Gastroesophageal sphincter (tissue), 3 donors: Measurements from ENCODE around the gene TBC1D5.

Source experiments
- EP300 ChIP-seq: sonication (generic); formaldehyde crosslinking; IDR thresholded peaks from one replicate; pipeline ENCODE4 v1.6.1; 2017; ENCODE audit warnings: antibody characterized with exemption, mild to moderate bottlenecking
- POLR2A ChIP-seq, 2 donors: fragments of 450-650 bp; IDR thresholded peaks; one replicate each; pipeline ENCODE4 v1.6.1; 2017; ENCODE audit warnings: antibody characterized with exemption in 2 of 2, mild to moderate bottlenecking in 2 of 2, moderate library complexity in 1 of 2
- TF ChIP-seq, protein P1 (sequence below), 4 experiments: fragments of 200-600 bp in 2 of 4; fragments of 450-650 bp in 2 of 4; sonication (generic) in 1 of 4; IDR thresholded peaks; one replicate each; pipeline ENCODE4 v1.5.1; 2017 to 2019; ENCODE audit warnings: antibody characterized with exemption in 4 of 4, mild to moderate bottlenecking in 2 of 4, moderate library complexity in 2 of 4

DNA sequence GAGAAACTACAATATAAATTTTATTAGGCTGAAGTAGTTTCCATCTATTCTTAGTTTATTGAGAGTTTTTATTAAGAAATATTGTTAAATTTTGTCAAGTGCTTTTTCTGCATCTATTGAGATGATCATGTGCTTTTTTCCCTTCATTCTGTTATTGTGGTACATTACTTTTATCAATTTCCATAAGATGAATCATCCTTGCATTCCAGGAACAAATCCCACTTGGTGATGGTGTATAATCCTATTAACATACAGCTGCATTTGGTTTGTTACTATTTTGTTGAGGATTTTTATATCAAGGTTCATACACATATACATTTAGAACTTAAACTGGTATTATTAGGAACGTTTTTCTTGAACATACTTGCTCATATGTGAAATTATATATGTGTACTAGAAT lies 199.8 kb downstream of the TBC1D5 start:
- TF ChIP-seq, protein P1, sequence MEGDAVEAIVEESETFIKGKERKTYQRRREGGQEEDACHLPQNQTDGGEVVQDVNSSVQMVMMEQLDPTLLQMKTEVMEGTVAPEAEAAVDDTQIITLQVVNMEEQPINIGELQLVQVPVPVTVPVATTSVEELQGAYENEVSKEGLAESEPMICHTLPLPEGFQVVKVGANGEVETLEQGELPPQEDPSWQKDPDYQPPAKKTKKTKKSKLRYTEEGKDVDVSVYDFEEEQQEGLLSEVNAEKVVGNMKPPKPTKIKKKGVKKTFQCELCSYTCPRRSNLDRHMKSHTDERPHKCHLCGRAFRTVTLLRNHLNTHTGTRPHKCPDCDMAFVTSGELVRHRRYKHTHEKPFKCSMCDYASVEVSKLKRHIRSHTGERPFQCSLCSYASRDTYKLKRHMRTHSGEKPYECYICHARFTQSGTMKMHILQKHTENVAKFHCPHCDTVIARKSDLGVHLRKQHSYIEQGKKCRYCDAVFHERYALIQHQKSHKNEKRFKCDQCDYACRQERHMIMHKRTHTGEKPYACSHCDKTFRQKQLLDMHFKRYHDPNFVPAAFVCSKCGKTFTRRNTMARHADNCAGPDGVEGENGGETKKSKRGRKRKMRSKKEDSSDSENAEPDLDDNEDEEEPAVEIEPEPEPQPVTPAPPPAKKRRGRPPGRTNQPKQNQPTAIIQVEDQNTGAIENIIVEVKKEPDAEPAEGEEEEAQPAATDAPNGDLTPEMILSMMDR (IDR thresholded peaks at IDR 0.05) = no peak
- TF ChIP-seq EP300 (no peak), POLR2A (IDR thresholded peaks at IDR 0.05) (no peak)
